ENCODE data around the gene SSH2.

DNA sequence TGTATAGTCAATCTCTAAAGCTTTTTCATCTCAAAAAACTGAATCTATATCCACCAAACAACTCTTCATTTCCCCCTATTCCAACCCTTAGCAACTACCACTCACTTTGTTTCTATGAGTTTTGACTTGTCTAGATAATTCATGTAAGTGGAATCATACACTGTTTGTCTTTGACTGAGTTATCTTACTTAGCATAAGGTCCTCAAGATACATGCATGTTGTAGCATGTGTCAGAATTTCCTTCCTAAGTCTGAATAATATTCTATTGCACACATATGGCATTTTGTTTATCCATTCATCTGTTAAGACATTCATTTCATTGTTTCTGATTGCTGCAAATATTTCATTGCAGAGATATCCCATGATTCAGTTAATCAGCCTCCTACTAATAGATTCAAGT, 72.2 kb downstream of the SSH2 start:
- TF ChIP-seq, protein P1, sequence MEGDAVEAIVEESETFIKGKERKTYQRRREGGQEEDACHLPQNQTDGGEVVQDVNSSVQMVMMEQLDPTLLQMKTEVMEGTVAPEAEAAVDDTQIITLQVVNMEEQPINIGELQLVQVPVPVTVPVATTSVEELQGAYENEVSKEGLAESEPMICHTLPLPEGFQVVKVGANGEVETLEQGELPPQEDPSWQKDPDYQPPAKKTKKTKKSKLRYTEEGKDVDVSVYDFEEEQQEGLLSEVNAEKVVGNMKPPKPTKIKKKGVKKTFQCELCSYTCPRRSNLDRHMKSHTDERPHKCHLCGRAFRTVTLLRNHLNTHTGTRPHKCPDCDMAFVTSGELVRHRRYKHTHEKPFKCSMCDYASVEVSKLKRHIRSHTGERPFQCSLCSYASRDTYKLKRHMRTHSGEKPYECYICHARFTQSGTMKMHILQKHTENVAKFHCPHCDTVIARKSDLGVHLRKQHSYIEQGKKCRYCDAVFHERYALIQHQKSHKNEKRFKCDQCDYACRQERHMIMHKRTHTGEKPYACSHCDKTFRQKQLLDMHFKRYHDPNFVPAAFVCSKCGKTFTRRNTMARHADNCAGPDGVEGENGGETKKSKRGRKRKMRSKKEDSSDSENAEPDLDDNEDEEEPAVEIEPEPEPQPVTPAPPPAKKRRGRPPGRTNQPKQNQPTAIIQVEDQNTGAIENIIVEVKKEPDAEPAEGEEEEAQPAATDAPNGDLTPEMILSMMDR (conservative IDR thresholded peaks at IDR 0.05; ENCODE audit: low read depth, low read length), result no peak
- no peak for TF ChIP-seq EZH2 (IDR thresholded peaks at IDR 0.05; ENCODE audit: low read length, unreplicated experiment)

Data from PC-3 (cell line).